GM23338 (cell line): ENCODE data around the gene PRG2. TPM values are rescaled to one million over a fixed set of nuclear protein-coding genes. Genes with fewer than 3 reads are reported as not detected.

ENCODE experiments used
- ATAC-seq: fragments of 200-7000 bp; cut with Tn5 transposase; 3 replicates; pipeline ENCODE4 v1.9.1; 2020
- DNase-seq: peaks from one replicate; pipeline ENCODE4 v3.0.0-alpha.2; 2015; ENCODE audit warnings: low spot score
- H2AFZ ChIP-seq: fragments of 200-600 bp; sonication (generic); 2 replicates; pipeline ENCODE4 v1.8.0; 2016; ENCODE audit warnings: antibody characterized with exemption, mild to moderate bottlenecking, moderate library complexity
- H3F3A ChIP-seq: fragments of 200-600 bp; sonication (generic); replicated peaks from 2 replicates; pipeline ENCODE4 v1.8.0; 2017; ENCODE audit warnings: antibody characterized with exemption, mixed run types, low read depth
- H3K27ac ChIP-seq: fragments of 200-600 bp; sonication (generic); 2 replicates; pipeline ENCODE4 v1.6.1; 2016; ENCODE audit warnings: low read depth
- H3K27me3 ChIP-seq: fragments of 200-600 bp; sonication (generic); 2 replicates; pipeline ENCODE4 v1.8.0; 2016; ENCODE audit warnings: mild to moderate bottlenecking, mixed run types, moderate library complexity; ENCODE audit not compliant: insufficient read depth
- H3K36me3 ChIP-seq: fragments of 200-600 bp; sonication (generic); 2 replicates; pipeline ENCODE4 v1.8.0; 2016; ENCODE audit warnings: mild to moderate bottlenecking; ENCODE audit not compliant: insufficient read depth
- H3K4me1 ChIP-seq: fragments of 200-600 bp; sonication (generic); 2 replicates; pipeline ENCODE4 v1.8.0; 2016; ENCODE audit warnings: mild to moderate bottlenecking, moderate library complexity; ENCODE audit not compliant: insufficient read depth
- H3K4me2 ChIP-seq: fragments of 200-600 bp; sonication (generic); 2 replicates; pipeline ENCODE4 v1.7.1; 2017; ENCODE audit warnings: mixed run types
- H3K4me3 ChIP-seq: fragments of 200-600 bp; sonication (generic); 2 replicates; pipeline ENCODE4 v1.6.1; 2016; ENCODE audit warnings: mixed run types
- H3K79me2 ChIP-seq: fragments of 200-600 bp; sonication (generic); replicated peaks from 2 replicates; pipeline ENCODE4 v1.8.0; 2017; ENCODE audit warnings: mild to moderate bottlenecking; ENCODE audit not compliant: insufficient read depth
- H3K9me2 ChIP-seq: fragments of 200-600 bp; sonication (generic); 2 replicates; pipeline ENCODE4 v1.8.0; 2017; ENCODE audit not compliant: insufficient read depth
- H4K20me1 ChIP-seq: fragments of 200-600 bp; sonication (generic); replicated peaks from 2 replicates; pipeline ENCODE4 v1.8.0; 2017; ENCODE audit warnings: mild to moderate bottlenecking; ENCODE audit not compliant: insufficient read depth
- H3K27ac Mint-ChIP-seq: 2 replicates; pipeline ENCODE4 v1.8.0; 2020; ENCODE audit warnings: inconsistent platforms, mild to moderate bottlenecking, moderate library complexity, mixed read lengths
- H3K27me3 Mint-ChIP-seq: 3 replicates; pipeline ENCODE4 v1.8.0; 2022; ENCODE audit warnings: low read depth, mild to moderate bottlenecking, moderate library complexity, mixed read lengths, inconsistent platforms; ENCODE audit not compliant: insufficient read depth, poor library complexity
- H3K36me3 Mint-ChIP-seq: 3 replicates; pipeline ENCODE4 v1.8.0; 2021; ENCODE audit warnings: low read depth, mild to moderate bottlenecking, inconsistent platforms, moderate library complexity, mixed read lengths
- H3K4me1 Mint-ChIP-seq: 3 replicates; pipeline ENCODE4 v1.8.0; 2020; ENCODE audit warnings: mild to moderate bottlenecking, inconsistent platforms, mixed read lengths
- H3K4me3 Mint-ChIP-seq: 3 replicates; pipeline ENCODE4 v1.8.0; 2021; ENCODE audit warnings: moderate library complexity, mild to moderate bottlenecking, inconsistent platforms, mixed read lengths
- H3K9me3 Mint-ChIP-seq: 3 replicates; pipeline ENCODE4 v1.8.0; 2020; ENCODE audit warnings: moderate library complexity, mild to moderate bottlenecking, inconsistent platforms, mixed read lengths
- CREB1 ChIP-seq: fragments of 250-450 bp; sonication (Bioruptor Pico); IDR thresholded peaks from 2 replicates; pipeline ENCODE4 v1.5.0; 2020; ENCODE audit warnings: low read depth, mild to moderate bottlenecking, moderate library complexity
- EZH2 ChIP-seq: fragments of 200-600 bp; sonication (generic); IDR thresholded peaks from one replicate; pipeline ENCODE4 v1.8.0; 2017; ENCODE audit warnings: antibody characterized with exemption, mild to moderate bottlenecking, low read depth; ENCODE audit not compliant: unreplicated experiment
- EZH2phosphoT487 ChIP-seq: fragments of 200-600 bp; sonication (generic); IDR thresholded peaks from one replicate; pipeline ENCODE4 v1.8.1; 2018; ENCODE audit warnings: antibody characterized with exemption; ENCODE audit not compliant: unreplicated experiment
- JUNB ChIP-seq: IDR thresholded peaks from one replicate; pipeline ENCODE4 v1.6.1; 2016; ENCODE audit warnings: antibody characterized with exemption; ENCODE audit not compliant: unreplicated experiment
- NANOG ChIP-seq: IDR thresholded peaks from 2 replicates; pipeline ENCODE4 v1.6.1; 2016; ENCODE audit warnings: antibody characterized with exemption, borderline replicate concordance
- REST ChIP-seq: IDR thresholded peaks from one replicate; pipeline ENCODE4 v1.6.1; 2018; ENCODE audit warnings: antibody characterized with exemption; ENCODE audit not compliant: unreplicated experiment
- STAT1 ChIP-seq: IDR thresholded peaks from one replicate; pipeline ENCODE4 v1.6.1; 2016; ENCODE audit warnings: antibody characterized with exemption; ENCODE audit not compliant: unreplicated experiment
- ZNF114 ChIP-seq: fragments of 250-450 bp; sonication (Bioruptor Pico); IDR thresholded peaks from 2 replicates; pipeline ENCODE4 v1.5.0; 2020; ENCODE audit warnings: mild to moderate bottlenecking, moderate library complexity
- ZNF331 ChIP-seq: fragments of 250-450 bp; sonication (Bioruptor Pico); IDR thresholded peaks from 2 replicates; pipeline ENCODE4 v1.5.0; 2020; ENCODE audit warnings: low read depth, mild to moderate bottlenecking, moderate library complexity
- polyA plus RNA-seq: library from polyadenylated mRNA; unstranded; fragments of >200 nt; fragmentation: Nextera tagmentation; extraction: Ambion mirVana; gene quantifications from 2 replicates; pipeline ENCODE4 v1.2.1, GENCODE V29; 2016
- total RNA-seq: library from RNA; depleted of rRNA; stranded (reverse); fragments of >200 nt; shearing (Covaris generic); gene quantifications from 2 replicates; pipeline ENCODE4 v1.2.3, GENCODE V29; 2014
- TF ChIP-seq, protein P1 (sequence below), 2 experiments: fragments of 200-600 bp in 1 of 2; sonication (generic) in 1 of 2; conservative IDR thresholded peaks; 2 replicates each; pipeline versions ENCODE4 v1.5.1 to v1.6.1; 2016 to 2017; ENCODE audit warnings: antibody characterized with exemption in 2 of 2, low read depth in 2 of 2, mild to moderate bottlenecking in 2 of 2, moderate library complexity in 1 of 2

Gene PRG2
- total and polyA plus RNA-seq, 2 experiments from 2014 or later: not detected

- TF ChIP-seq, protein P1, sequence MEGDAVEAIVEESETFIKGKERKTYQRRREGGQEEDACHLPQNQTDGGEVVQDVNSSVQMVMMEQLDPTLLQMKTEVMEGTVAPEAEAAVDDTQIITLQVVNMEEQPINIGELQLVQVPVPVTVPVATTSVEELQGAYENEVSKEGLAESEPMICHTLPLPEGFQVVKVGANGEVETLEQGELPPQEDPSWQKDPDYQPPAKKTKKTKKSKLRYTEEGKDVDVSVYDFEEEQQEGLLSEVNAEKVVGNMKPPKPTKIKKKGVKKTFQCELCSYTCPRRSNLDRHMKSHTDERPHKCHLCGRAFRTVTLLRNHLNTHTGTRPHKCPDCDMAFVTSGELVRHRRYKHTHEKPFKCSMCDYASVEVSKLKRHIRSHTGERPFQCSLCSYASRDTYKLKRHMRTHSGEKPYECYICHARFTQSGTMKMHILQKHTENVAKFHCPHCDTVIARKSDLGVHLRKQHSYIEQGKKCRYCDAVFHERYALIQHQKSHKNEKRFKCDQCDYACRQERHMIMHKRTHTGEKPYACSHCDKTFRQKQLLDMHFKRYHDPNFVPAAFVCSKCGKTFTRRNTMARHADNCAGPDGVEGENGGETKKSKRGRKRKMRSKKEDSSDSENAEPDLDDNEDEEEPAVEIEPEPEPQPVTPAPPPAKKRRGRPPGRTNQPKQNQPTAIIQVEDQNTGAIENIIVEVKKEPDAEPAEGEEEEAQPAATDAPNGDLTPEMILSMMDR (conservative IDR thresholded peaks at IDR 0.05; ENCODE audit: low read depth in 2 of 2): no peak
- no peak for TF ChIP-seq NANOG
- no peak for TF ChIP-seq STAT1
- no peak for TF ChIP-seq ZNF331 (CRISPR knock-in tag)
- TF ChIP-seq REST: no peak
- no peak for TF ChIP-seq EZH2phosphoT487
Observed at GRCh38 chr11:57370251-57370650, 20.2 kb downstream of the PRG2 start (continued).

- no peak for ATAC-seq
- no peaks in the 10 kb centered on the region for H3K9me3 Mint-ChIP-seq
- TF ChIP-seq NANOG (no peak), EZH2phosphoT487 (no peak), JUNB (no peak), ZNF114 (CRISPR knock-in tag) (no peak), STAT1 (no peak), CREB1 (CRISPR knock-in tag) (no peak), ZNF331 (CRISPR knock-in tag) (no peak), EZH2 (no peak), REST (no peak)
- TF ChIP-seq, protein P1 (conservative IDR thresholded peaks at IDR 0.05; ENCODE audit: low read depth in 2 of 2): no peak
Observed at GRCh38 chr11:57368845-57369232, 21.6 kb downstream of the PRG2 start.

More at GRCh38 chr11:57368845-57369232, 21.6 kb downstream of the PRG2 start:
- Histone ChIP-seq H4K20me1 (no peaks in the 10 kb centered on the region), H3F3A (0 out of 2 replicates have a peak, but pooled peaks cover 3% of the 10 kb centered on the region), H3K36me3 (no peaks in the 10 kb centered on the region), H3K79me2 (no peaks in the 10 kb centered on the region), H3K4me1 (peaks cover 15% of the 10 kb centered on the region), H3K27ac (no peak overlapping the region), H3K9me2 (no peaks in the 10 kb centered on the region), H3K4me2 (no peak overlapping the region), H3K27me3 (no peaks in the 10 kb centered on the region), H3K4me3 (no peak overlapping the region), H2AFZ (no peak overlapping the region)
- Mint-ChIP-seq H3K4me1 (peaks cover 22% of the 10 kb centered on the region), H3K27me3 (peaks cover 8% of the 10 kb centered on the region), H3K36me3 (no peaks in the 10 kb centered on the region), H3K4me3 (no peak overlapping the region), H3K27ac (no peak overlapping the region)
- DNase-seq: no peak
